HG03565 (cell line): ENCODE results near the gene BCKDHB.
"Not testable (repeated sequence)": the region's sequence is repeated elsewhere in the genome, so short reads cannot be mapped to it uniquely, and the experiment has no call there.

ENCODE experiments used
- ATAC-seq: cut with Tn5 transposase; IDR thresholded peaks from one replicate; pipeline ENCODE4 v1.9.1; 2021; ENCODE audit warnings: mild to moderate bottlenecking, moderate library complexity; ENCODE audit not compliant: unreplicated experiment

The BCKDHB gene

DNA sequence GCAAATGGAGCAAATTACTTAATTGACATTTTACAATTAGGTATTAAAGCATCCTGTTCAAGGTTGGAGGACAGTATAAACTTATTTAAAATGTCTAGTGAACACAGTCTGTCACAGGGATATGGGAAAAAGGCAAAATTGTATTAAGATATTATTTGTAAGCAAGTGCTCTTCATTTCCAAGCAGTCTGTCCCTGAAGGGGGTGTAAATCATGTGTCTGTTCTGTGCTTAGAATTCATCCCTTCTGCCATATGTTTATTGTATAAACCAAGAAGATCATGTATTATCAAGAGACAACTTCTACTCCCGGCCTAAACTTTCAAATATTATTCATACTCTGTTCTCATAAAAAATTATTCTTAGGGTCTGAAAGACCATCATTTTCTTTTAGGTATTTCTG is 144.8 kb downstream of the BCKDHB start:
- ATAC-seq = no peak

DNA sequence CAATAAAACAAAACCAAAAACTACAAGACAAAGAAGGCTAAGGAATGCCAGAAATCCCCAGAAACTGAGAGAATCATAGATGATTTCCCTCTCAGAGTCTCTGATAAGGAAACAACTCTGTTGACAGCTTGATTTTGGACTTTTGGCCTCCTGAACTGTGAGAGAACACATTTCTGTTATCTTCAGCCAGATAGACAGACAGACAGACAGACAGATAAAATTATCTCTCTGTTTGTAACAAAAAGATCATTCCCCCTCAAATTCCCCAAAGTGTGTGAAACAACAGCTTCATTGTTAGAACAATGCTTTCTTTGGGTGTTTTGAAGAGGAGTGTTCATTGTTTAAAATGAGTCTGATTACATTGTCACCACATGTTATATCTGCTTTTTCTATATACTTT is 148.2 kb downstream of the BCKDHB start:
- no peak for ATAC-seq

DNA sequence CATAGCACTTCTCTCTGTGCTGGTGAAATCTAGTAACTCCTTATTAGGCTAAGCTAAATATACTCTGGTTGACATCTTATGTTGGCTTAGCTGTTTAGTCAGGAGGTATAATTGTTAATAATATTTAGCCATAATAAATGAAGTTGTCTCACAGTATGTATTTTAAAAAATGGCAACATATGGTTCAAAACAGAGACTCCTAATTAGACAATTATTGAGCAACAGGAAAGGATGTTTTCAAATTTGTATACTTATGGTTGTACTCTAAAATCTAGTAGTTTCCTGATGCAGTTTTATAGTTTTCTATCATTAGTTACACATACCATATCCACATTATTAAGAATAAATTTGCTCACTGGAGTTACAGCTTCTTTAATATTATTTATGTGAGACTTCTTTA is 150.2 kb downstream of the BCKDHB start:
- ATAC-seq = no peak

DNA sequence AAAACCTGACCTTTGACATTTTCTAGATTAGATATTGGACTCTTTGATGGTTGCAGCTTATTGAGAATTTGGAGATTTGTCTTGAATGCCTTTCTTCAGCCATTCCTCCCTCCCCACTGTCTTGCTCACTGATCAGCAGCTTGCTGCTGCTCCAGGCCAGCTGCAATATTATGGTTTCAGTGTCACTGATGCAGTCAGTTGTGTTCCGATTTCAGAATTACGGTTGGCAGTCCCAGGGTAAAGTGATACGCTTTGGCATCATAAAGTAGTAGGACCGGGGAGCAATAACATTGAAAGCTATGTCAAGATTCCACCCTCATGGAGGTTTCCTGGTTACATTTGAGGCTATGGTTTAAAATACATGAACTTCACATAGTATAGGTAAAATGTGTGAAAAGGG is 152.6 kb downstream of the BCKDHB start:
- ATAC-seq = no peak

DNA sequence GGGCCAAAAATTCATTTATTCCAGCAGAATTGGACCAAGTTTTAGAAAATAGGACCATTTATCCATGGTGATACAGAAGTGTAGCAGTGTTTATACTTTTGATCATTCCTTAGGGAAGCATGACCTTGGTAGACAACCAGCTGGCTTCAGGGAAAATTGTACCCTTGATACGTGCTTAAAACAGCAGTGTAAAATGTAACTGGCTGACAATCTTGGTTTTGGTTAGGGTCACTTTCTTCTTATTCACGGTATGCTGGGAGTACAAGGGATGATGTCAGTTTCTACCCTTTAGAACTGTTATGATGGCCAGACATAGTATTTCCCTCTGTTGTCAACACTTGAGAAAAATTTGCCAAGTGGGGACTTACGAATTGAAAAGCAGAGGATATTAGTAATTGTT is 157.1 kb downstream of the BCKDHB start:
- ATAC-seq = no peak

DNA sequence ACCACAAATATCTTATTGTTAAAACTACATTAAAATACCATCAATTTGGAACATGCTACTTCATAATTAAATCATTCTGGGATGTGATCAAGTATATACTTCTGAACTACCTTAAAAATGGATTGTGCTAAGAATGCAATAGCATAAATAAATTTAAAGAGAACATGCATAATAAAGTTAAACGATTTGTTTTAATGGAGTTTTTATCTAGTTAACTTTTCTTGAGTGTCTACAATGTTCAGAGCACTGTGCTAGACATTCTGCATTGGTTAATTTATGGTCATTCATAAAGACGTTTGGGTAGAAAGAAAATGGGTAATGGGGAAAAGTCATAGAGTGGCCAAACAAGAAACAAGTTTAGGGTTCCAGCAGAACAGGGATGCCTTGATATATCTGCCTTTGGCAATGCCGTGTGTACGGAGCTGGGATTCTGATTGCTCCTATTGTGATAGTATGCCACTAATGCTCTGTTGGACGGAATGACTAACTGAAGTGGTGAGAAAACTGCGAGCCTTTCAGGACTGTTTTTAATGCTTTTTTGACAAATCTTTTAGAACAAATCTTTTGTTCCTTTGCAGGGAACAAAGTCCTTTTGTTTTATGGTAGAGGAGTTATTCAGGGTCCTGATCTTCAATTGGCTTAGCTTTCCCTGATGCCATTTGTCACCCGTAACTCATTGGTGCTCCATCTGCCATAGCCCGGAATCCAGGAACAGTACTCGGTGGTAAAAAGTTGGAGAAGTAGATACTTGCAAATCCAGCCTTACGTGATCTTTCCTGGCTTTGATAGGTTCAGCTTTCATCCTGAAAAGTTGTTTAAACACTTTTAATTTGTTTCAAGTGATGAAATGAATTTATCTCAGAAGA is 162.6 kb downstream of the BCKDHB start:
- no peak for ATAC-seq

DNA sequence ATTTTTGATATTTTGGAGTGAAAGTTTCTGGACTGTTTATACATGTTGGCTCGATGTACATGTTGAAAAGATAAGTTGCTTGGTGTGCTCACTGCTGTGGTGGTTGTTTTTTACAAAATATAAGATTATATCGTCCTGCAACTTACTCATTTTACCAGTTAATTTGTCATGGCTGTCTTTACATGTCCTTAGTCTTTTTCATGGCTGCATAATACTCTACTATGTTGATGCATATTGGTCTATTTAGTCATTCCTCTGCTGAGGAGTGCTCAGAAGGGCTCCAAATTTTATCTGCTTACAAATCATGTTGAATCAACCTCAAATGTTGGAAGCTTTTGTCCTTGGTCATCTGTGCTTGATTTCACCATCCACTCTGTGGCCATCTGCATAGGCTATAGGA is 164.6 kb downstream of the BCKDHB start:
- ATAC-seq = no peak

DNA sequence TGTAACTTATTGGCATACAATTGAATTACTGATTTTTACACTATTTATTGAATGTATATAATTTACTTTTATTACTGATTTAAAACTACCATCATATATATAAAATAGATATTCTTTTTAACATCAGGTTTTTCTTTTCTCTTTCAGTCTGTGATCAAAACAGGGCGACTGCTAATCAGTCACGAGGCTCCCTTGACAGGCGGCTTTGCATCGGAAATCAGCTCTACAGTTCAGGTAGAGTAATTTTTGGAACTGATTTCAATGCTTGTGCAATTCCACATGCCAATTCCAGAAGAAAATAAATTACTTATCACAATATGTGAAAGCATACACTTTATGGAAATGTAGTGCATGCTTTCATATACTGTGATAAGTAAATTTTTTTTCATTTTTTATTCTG is 166.5 kb downstream of the BCKDHB start:
- ATAC-seq = no peak

DNA sequence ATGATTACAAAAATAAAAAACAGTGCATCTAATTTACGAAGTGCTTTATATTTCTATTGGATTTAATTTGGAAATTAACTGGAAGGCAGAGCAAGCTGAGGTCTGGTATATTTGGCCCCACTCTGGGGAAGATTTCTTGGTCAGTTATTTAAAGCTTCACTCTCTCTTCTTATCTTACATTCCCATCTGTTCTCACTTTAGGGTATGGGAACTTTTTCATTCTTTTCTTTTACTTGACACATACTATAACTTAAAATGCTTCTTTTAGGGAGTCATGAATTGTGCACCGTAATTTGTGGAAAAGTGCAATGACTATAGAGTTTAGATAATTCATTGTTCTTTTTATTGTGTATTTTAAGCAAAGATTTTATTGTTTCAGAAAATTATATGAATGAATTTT is 170.4 kb downstream of the BCKDHB start:
- ATAC-seq = no peak

DNA sequence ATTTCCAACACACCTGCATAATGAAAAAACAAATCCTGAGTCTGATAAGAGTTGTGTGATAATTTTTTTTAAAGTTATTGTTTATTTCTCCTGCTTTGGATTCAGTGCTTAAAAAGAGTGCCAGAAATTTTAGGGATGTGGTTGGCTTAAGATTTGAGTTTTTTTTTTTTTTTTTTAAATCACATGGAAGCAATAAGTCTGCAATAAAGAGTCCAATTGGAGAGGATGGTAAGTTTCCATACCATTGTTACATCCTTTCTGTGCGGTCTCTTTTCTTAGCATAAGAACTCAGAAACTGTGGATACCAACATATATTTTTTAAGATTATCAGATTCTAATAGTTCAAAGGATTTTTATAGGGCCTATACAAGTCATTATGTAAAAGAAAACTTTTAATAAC is 171.0 kb downstream of the BCKDHB start:
- ATAC-seq = no peak

DNA sequence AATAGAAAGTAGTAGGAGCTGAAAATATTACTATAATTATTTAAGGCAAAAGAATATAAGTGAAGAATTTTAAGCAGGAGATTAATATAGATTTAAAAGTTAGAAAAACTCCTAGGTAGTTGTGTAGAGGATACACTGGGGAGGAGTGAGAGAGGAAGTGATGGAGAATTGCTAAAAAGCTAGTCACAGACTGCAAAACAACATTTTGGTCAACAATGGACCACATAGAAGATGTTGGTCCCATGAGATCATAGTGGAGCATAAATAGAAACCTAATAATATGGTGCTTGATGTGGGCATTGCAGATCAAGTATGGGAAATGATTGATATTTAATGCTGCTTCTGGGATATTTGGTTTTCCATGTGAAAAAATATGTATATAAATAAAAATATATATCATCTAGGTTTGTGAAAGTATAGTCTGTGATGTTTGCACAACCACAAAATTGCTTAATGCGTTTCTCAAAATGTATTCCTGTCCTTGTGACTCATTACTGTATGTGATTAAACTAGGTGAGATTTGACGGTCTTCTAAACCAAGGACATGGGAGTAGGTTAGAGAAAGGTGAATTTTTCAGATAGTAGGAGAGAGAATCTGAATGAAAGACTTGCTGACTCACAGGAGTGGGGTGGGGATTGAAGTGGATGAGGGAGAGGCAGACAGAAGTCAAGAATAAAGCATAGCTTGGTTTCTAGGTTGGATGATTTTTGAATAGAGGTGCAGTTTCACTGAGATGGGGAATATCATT is 174.0 kb downstream of the BCKDHB start:
- peak; percentile 59 for ATAC-seq

DNA sequence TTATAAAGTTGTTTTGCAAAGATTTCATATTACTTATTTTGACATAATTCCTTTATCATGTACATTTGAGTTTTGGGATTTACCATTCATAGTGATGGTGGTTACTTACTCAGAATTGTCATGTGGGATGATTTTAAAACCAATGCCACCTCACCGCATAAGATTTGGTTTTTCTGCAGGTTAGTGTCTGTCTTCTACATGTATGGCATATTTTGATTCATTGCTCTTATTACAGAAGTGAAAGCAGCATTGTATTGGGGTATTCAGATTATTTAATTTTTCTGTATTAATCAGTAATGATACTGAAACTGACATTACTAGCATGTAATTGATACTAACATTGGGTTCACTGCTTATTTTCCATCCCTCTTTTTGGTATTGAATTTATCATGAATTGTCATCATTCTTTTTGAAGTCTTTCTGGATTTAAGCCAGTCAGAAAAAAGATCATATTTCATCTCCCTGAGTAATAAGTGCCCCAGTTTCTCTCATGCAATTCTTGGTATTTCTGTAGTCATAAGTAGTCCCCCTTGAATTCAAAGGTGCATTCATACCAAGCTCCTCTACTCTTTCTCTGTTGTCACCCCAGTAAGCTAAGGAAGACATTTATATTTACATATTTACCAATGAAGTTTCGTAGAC is 176.6 kb downstream of the BCKDHB start:
- ATAC-seq = peak; percentile 27

DNA sequence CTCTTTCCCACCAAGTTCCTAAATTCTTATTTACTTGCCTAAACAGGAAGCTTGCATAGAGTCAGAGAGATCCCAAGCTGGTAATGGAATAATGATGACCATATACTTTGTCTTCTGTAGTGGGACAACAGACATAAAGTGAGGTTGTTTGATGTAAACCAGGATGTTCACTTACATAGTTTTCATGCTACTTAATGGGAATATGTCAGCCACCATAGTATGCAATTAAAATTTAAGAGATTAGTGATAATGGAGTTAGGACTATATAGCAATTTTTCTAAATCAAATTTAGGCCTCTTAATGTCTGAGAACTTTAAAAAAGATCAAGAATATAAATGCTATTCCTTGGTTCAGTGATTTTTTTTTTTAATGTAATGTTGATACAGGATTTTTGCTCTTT is 180.6 kb downstream of the BCKDHB start:
- no peak for ATAC-seq

DNA sequence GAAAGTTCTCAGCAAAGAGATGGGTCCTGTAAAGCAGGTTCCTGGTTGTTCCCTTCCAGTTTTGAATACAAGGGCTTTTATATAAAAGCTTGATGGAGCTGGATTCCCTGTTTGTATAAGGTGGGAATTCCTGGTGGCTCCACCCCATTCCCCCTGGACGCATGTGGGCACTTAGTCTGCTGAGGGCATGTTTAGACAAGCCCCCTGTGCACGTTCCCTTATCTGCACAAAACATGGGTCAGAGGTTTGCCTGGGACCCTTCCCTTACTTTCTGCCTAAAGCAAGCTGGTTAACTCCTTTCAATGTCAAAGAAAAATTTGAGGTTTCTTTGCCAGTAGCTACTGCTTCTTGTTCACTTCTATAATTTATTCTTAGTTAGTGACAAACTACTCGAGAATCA is 181.1 kb downstream of the BCKDHB start:
- no peak for ATAC-seq

DNA sequence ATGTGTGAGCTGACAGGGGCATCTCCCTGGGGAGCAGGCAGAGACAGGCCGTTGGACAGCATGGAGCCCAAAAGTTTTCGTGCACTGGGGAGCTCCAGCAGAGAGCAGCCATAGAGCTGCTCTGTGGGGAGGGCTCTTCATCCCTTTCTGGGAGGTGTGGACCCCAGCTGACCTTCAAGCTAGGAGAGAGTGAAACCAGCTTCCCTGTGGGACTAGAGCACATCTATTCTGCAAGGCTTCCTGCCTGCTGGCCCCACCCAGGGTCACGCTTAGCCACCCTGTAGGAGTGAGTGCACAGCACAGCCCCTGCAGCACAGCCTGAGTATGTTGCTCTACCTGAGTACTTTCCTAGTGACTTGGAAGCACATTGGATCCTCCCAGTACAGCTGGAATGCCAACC is 183.3 kb downstream of the BCKDHB start:
- no peak for ATAC-seq

DNA sequence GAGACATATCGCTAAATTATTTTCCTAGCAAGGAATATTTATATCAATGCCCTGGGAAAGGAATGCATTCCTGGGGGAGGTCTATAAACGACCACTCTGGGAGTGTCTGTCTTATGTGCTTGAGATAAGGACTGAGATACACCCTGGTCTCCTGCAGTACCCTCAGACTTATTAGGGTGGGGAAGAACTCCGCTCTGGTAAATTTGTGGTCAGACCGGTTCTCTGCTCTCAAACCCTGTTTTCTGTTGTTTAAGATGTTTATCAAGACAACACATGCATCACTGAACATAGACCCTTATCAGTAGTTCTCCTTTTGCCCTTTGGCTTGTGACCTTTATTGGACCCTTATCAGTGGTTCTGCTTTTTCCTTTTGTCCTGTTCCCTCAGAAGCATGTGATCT is 188.1 kb downstream of the BCKDHB start:
- not testable (repeated sequence) for ATAC-seq

DNA sequence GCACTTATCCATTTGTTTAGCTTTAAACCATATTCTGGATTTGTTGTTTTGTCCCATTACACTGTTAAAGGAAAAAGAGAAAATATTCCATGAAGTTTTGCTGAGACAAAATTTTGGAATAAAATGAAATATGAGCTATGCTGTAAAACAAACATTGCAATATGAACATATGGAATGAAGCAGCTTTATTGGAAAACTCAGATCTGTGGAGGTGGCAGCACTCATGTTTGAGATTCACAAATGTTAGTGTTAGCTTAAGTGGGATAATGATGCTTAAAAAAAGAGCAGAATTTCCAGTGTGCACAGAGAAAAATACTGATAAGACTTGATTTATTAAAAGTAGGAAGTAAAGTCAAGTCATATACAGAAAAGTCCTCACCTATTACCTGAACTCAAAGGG is 196.2 kb downstream of the BCKDHB start:
- no peak for ATAC-seq

DNA sequence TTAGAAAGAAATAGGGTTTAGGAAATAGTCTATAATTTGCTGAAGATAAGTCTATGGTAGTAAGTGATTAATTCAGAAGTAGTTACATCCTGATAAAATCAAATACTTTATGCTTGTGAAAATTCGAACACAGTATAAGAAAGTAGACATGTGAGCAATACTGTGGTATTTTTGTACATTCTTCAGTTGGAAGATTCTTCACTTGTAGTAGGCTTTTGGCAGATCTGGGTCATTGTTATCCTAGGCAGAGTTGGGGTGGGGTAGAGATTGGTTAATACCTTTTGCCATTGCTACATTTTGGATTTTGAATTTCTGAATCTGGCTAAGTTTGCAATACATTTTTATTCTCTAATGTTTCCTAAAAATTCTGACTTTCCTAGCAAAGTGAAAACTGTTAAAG is 197.5 kb downstream of the BCKDHB start:
- ATAC-seq = no peak

DNA sequence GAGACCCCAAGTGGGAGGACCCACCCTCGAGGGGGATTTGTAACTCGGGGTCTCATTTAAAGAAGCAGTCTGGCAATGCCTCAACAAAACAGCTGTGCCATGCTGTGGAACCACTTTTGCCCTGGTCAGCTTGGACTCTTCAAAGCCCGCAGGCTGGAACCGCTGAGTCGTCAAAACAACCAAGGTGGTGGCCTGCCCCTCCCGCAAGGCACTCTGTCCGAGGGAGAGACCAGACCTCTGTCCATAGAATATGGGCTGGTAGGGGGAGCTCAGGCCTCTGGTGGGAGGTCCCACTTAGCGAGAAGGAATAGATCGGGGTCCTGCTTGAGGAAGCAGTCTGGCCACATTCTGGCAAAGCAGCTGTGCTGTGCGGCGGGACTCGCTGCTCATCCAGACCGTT is 208.1 kb downstream of the BCKDHB start:
- no peak for ATAC-seq

DNA sequence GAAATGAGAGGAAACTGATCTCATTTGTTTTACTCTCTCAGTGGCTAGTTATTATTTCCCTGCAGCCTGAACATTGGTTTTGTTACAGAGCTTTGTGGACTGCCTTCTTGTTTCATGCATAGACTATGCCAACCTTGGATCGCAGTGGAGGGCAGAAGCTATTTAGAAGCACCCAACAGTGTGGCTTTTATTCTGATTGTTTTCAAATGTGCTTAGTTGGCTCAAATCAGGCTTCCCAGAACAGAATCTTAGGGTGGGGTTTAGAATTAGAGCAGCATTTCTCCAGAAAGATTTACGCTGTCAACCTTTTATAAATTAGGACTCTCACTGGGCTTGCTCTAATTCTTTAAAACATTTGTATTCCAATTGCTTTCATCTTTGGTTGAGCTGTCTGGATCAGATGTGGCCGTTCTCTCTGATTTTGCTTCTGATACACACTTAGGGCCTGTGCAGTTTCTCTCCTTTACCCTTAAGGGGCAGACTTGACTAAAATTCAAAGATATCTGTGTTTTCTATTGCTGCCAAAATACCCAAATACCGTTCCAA is 210.3 kb downstream of the BCKDHB start:
- no peak for ATAC-seq

DNA sequence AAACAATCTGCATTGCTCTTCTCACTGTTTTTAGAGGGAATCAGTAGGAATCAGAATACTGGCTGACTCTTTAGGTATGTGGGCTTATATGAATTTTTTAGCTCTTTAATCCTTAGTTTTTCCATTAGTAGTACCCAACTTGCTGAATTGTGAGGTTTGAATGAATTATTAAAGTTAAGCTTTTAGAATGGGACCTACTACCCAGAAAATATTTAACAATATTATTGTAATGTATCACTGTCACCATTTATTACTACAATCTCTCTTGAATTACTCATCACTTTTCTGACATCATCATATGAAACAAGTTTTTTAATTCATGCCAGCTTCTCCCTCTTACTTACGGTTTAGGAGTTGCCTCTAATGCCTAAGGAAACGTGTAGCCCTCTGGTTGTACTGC is 212.7 kb downstream of the BCKDHB start:
- ATAC-seq = no peak

DNA sequence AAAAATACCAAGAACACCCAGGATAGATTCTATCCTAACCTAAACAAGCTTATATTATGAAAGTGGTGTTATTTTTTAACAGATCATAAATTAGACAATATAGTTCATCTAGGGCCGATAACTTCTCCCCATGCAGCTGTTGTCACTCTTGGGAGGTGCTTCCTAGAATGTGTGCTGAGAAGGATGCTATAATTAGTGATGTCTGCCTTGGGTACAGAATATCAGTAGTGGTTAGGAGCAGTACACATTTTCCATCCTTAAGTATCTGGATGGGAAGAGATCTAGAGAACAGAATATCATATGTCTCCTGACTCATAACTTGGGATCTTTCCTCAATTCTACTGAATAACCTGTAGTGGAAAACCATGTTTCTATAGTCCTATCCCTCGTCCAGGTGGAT is 214.5 kb downstream of the BCKDHB start:
- ATAC-seq = no peak
